PC-9 (cell line): Measurements from ENCODE around the gene SLAMF6.

Experiments
- CTCF ChIP-seq: fragments of 200-600 bp; sonication (generic); conservative IDR thresholded peaks from 2 replicates; pipeline ENCODE4 v1.6.1; 2017; ENCODE audit warnings: mixed run types, antibody characterized with exemption, mild to moderate bottlenecking, moderate library complexity
- EZH2 ChIP-seq: fragments of 200-600 bp; sonication (generic); IDR thresholded peaks from 2 replicates; pipeline ENCODE4 v1.8.0; 2017; ENCODE audit warnings: antibody characterized with exemption, low read depth

GRCh38 chr1:160489513-160490261 is 33.4 kb downstream of the SLAMF6 start:
- no peak for TF ChIP-seq CTCF
- TF ChIP-seq EZH2 = no peak
